CD4-positive, CD25-positive, alpha-beta regulatory T cell (primary cell): ENCODE results near the gene WFDC6. TPM values are rescaled to one million over a fixed set of nuclear protein-coding genes. Genes with fewer than 3 reads are reported as not detected.

Experiments used
- ATAC-seq, 2 donors: fragments of 150-1000 bp; cut with Tn5 transposase; one replicate each; pipeline ENCODE4 v1.10.0; 2021; ENCODE audit warnings: low read depth in 2 of 2, moderate number of reproducible peaks in 2 of 2, moderate library complexity in 1 of 2
- DNase-seq, 3 donors: peaks; one replicate each; pipeline versions ENCODE4 v3.0.0 to v3.0.0-alpha.2; 2012 to 2022; ENCODE audit warnings: mixed read lengths in 1 of 3
- H3K27ac ChIP-seq: one replicate; pipeline ENCODE4 v1.7.0; 2013; ENCODE audit warnings: mild to moderate bottlenecking, low read length; ENCODE audit not compliant: insufficient read depth, poor library complexity, severe bottlenecking
- H3K27me3 ChIP-seq: one replicate; pipeline ENCODE4 v1.7.0; 2013; ENCODE audit warnings: low read length; ENCODE audit not compliant: control insufficient read depth, insufficient read depth
- H3K36me3 ChIP-seq: one replicate; pipeline ENCODE4 v1.7.0; 2013; ENCODE audit warnings: mild to moderate bottlenecking, low read length, moderate library complexity; ENCODE audit not compliant: control insufficient read depth, insufficient read depth
- H3K4me1 ChIP-seq: 2 replicates; pipeline ENCODE4 v1.7.0; 2013; ENCODE audit warnings: mild to moderate bottlenecking, low read length; ENCODE audit not compliant: insufficient read depth, control insufficient read depth, poor library complexity, severe bottlenecking
- H3K4me3 ChIP-seq: one replicate; pipeline ENCODE4 v1.7.0; 2013; ENCODE audit warnings: low read depth, mild to moderate bottlenecking, low read length, moderate library complexity
- H3K9me3 ChIP-seq, 2 experiments: 1 replicate in 1 of 2; 2 replicates in 1 of 2; pipeline ENCODE4 v1.7.0; 2013; ENCODE audit warnings: low read length in 2 of 2, mild to moderate bottlenecking in 1 of 2, moderate library complexity in 1 of 2; ENCODE audit not compliant: control insufficient read depth in 2 of 2
- H3K27ac Mint-ChIP-seq, 3 donors: one replicate each; pipeline ENCODE4 v1.8.0; 2020 to 2022; ENCODE audit warnings: mild to moderate bottlenecking in 3 of 3, mixed read lengths in 3 of 3, moderate library complexity in 2 of 3
- H3K27me3 Mint-ChIP-seq: one replicate; pipeline ENCODE4 v1.8.0; 2022; ENCODE audit warnings: mild to moderate bottlenecking, mixed read lengths
- H3K36me3 Mint-ChIP-seq: one replicate; pipeline ENCODE4 v1.8.0; 2020; ENCODE audit warnings: mixed read lengths
- H3K4me1 Mint-ChIP-seq, 4 donors: one replicate each; pipeline ENCODE4 v1.8.0; 2020 to 2022; ENCODE audit warnings: mixed read lengths in 4 of 4, mild to moderate bottlenecking in 1 of 4
- H3K4me3 Mint-ChIP-seq, 4 donors: one replicate each; pipeline ENCODE4 v1.8.0; 2020 to 2022; ENCODE audit warnings: mild to moderate bottlenecking in 4 of 4, mixed read lengths in 4 of 4, moderate library complexity in 3 of 4
- H3K9me3 Mint-ChIP-seq, 7 donors: one replicate each; pipeline ENCODE4 v1.8.0; 2020 to 2022; ENCODE audit warnings: mixed read lengths in 7 of 7, mild to moderate bottlenecking in 3 of 7, moderate library complexity in 2 of 7
- polyA plus RNA-seq, 4 donors: library from polyadenylated mRNA; unstranded; fragments of 300-500 nt; fragmentation: Illumina TruSeq; gene quantifications; one replicate each; pipeline ENCODE4 v1.2.3, GENCODE V29; 2021
- total RNA-seq: library from RNA; stranded (reverse); gene quantifications from one replicate; pipeline ENCODE4 v1.2.3, GENCODE V29; 2022

Gene WFDC6
- total and polyA plus RNA-seq, 5 donors from 2014 or later, result not detected

DNA sequence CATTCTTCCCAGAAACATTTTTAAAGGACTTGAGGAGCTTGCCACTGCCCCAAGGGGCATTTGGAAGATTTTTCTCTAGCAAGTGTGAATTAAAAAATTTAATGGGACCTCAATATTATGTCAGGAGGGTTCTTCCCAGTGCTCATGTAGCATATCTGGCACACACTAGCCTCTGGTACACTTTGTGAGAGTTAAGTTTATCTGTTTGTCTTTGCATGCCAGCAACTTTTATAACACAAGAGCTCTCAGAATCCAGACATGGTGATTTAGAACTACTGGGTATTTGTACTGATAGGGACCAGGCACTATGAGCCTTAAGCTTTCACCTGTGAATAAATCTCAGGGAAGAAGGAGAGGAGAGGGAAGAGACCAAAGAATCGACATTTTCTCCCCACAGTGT lies 36.7 kb downstream of the WFDC6 start:
- Mint-ChIP-seq H3K27ac (no peak overlapping the region), H3K4me1 (peaks cover 0 to 2% (median 0%) of the 10 kb centered on the region in 4 donors), H3K9me3 (no peaks in the 10 kb centered on the region), H3K36me3 (no peaks in the 10 kb centered on the region), H3K4me3 (no peak overlapping the region), H3K27me3 (peaks cover 57% of the 10 kb centered on the region)
- H3K27me3 ChIP-seq, result peaks cover 17% of the 10 kb centered on the region
- no peaks in the 10 kb centered on the region for H3K36me3 ChIP-seq
- H3K9me3 ChIP-seq, result no peaks in the 10 kb centered on the region
- no peaks in the 10 kb centered on the region for H3K4me1 ChIP-seq
- ATAC-seq (no peak), DNase-seq (no peak)
- no peak overlapping the region for H3K27ac ChIP-seq
- no peak overlapping the region for H3K4me3 ChIP-seq

DNA sequence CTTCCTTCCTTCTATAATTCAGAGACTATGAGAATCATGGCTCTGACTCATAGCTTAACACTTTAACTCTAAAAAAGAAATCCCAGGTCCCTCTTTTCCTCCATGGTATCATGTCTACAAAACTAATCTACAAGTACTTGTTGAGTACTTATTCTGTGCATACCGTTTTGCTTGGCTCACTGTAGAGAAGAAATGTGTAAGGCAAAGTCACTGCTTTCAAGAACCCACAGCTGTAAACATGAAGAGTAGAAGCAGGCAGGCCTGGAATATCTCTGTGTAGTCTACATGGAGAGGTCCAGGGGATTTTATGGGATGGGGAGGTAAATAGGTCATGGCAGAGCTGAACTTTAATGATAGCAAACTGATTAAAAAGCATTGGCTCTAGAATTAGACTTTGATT lies 37.7 kb downstream of the WFDC6 start:
- no peaks in the 10 kb centered on the region for H3K9me3 Mint-ChIP-seq
- H3K27me3 Mint-ChIP-seq, result peaks cover 49% of the 10 kb centered on the region
- H3K9me3 ChIP-seq, result no peaks in the 10 kb centered on the region

DNA sequence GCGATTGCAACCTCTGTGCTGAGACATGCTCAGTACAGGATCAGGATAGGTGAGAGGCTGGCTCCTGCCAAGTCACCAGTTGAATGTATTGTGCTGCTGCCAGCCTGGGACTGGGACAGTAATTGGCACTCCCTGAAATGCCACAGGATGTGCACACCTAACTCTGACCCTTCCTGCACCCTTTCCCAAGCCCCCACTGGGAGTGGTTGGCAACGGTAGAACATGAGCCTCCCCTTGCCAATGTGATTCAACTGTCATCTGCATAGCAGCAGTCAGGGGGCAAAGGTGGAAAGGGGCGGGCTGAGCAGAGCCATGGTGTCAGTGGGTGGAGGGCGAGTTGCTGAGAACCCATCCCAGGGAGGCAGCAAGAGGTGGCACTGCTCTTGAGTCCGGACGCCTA lies 39.3 kb downstream of the WFDC6 start:
- ATAC-seq, result no peak
- no peak overlapping the region for H3K4me3 Mint-ChIP-seq

More for the DNA sequence above, 37.7 kb downstream of the WFDC6 start:
- Histone ChIP-seq H3K4me1 (no peaks in the 10 kb centered on the region), H3K27ac (no peak overlapping the region), H3K27me3 (peaks cover 17% of the 10 kb centered on the region), H3K36me3 (no peaks in the 10 kb centered on the region), H3K4me3 (no peak overlapping the region)
- Mint-ChIP-seq H3K27ac (no peak overlapping the region), H3K36me3 (no peaks in the 10 kb centered on the region), H3K4me3 (no peak overlapping the region), H3K4me1 (peaks cover 0 to 2% (median 0%) of the 10 kb centered on the region in 4 donors)
- ATAC-seq (no peak), DNase-seq (no peak)

DNA sequence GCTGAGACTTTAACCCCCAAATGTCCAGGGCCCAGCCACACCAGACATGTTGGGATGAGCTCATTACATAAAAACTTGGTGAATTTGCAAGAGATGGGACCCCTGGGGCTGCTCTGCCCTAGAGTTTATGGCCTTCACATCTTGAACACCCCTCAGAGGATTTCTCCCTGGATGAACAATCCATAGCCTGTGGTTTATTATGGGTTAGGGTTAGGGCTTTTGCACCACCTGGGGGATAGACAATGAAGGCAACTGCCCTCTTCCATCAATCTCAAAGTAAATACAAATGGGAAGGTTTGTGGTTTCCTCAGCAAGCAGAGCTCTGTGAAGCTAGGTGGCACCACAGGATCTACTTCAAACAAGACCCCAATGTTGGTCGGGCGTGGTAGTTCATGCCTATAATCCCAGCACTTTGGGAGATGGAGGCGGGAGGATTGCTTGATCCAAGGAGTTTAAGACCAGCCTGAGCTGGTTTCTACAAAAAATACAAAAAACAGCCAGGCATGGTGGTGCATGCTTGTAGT lies 41.2 kb downstream of the WFDC6 start:
- Mint-ChIP-seq H3K27ac (no peak overlapping the region), H3K4me1 (no peaks in the 10 kb centered on the region), H3K9me3 (peaks cover 0 to 1% (median 0%) of the 10 kb centered on the region in 7 donors), H3K27me3 (peaks cover 35% of the 10 kb centered on the region), H3K36me3 (no peaks in the 10 kb centered on the region), H3K4me3 (no peak overlapping the region)
- Histone ChIP-seq H3K27me3 (peaks cover 11% of the 10 kb centered on the region), H3K9me3 (no peaks in the 10 kb centered on the region), H3K4me3 (no peak overlapping the region), H3K27ac (no peak overlapping the region), H3K36me3 (no peaks in the 10 kb centered on the region), H3K4me1 (no peaks in the 10 kb centered on the region)
- no peak for DNase-seq
- ATAC-seq, result no peak

More for the DNA sequence above, 39.3 kb downstream of the WFDC6 start:
- Histone ChIP-seq H3K9me3 (no peaks in the 10 kb centered on the region), H3K27me3 (peaks cover 15% of the 10 kb centered on the region), H3K27ac (no peak overlapping the region), H3K4me1 (no peaks in the 10 kb centered on the region), H3K4me3 (no peak overlapping the region), H3K36me3 (no peaks in the 10 kb centered on the region)
- H3K27ac Mint-ChIP-seq, result no peak overlapping the region
- H3K27me3 Mint-ChIP-seq, result peaks cover 42% of the 10 kb centered on the region
- DNase-seq, result no peak
- no peaks in the 10 kb centered on the region for H3K4me1 Mint-ChIP-seq
- no peaks in the 10 kb centered on the region for H3K36me3 Mint-ChIP-seq
- H3K9me3 Mint-ChIP-seq, result peaks cover 0 to 1% (median 0%) of the 10 kb centered on the region in 7 donors

DNA sequence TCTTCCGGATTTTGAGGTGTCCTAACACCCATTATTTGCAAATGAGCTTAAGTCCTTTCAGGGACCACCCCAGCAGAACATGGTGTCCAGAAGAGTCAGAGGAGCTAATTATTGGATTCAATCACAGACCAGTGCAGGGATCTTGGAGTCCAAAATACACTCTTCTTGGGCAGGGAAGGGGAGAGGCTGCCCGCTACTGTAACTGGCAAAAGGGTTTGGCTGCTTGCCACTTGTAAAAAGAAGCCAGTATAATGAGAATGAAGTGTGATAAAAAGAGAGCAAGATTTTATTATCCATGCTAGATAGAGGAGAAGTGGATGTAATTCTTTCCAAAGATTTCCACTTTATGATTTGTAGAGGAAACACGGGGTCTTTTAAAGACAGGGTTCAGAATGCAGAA lies 43.1 kb downstream of the WFDC6 start:
- H3K4me1 Mint-ChIP-seq, result no peaks in the 10 kb centered on the region
- peaks cover 20% of the 10 kb centered on the region for H3K27me3 Mint-ChIP-seq
- no peak overlapping the region for H3K4me3 ChIP-seq
- no peaks in the 10 kb centered on the region for H3K4me1 ChIP-seq
- H3K27me3 ChIP-seq, result peaks cover 3% of the 10 kb centered on the region
- no peaks in the 10 kb centered on the region for H3K36me3 ChIP-seq
- no peaks in the 10 kb centered on the region for H3K36me3 Mint-ChIP-seq
- H3K9me3 ChIP-seq, result no peaks in the 10 kb centered on the region
- DNase-seq, result no peak
- no peak overlapping the region for H3K27ac ChIP-seq
- no peak for ATAC-seq
- peaks cover 0 to 6% (median 0%) of the 10 kb centered on the region in 7 donors for H3K9me3 Mint-ChIP-seq
- no peak overlapping the region for H3K27ac Mint-ChIP-seq
- H3K4me3 Mint-ChIP-seq, result no peak overlapping the region

DNA sequence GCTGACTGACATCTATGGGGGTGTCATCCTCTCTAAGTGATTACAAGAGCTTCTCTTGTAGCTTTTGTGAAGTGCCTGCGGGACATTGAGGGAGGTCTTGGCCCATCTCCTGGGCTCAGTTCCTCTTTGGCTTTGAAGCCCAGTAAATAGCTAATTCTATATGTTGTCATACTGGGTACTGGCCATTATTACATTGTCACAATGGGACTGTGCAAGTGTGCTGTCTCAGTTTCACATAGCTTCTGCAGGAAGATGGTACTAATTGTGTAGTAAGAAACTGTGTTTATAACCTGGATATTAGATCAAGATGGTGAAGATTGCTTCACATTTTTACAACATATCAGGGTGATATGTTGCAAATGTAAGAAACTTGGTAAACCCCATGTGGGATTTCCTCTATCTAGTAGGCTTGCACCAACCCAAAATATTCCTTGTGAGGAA lies 43.8 kb downstream of the WFDC6 start:
- H3K4me3 ChIP-seq, result no peak overlapping the region
- no peaks in the 10 kb centered on the region for H3K4me1 ChIP-seq
- no peaks in the 10 kb centered on the region for H3K9me3 ChIP-seq
- Mint-ChIP-seq H3K4me1 (no peaks in the 10 kb centered on the region), H3K9me3 (peaks cover 0 to 6% (median 0%) of the 10 kb centered on the region in 7 donors), H3K36me3 (no peaks in the 10 kb centered on the region), H3K27me3 (peaks cover 22% of the 10 kb centered on the region), H3K27ac (no peak overlapping the region), H3K4me3 (no peak overlapping the region)
- DNase-seq (no peak), ATAC-seq (no peak)
- H3K36me3 ChIP-seq, result no peaks in the 10 kb centered on the region
- no peak overlapping the region for H3K27ac ChIP-seq
- peaks cover 3% of the 10 kb centered on the region for H3K27me3 ChIP-seq

DNA sequence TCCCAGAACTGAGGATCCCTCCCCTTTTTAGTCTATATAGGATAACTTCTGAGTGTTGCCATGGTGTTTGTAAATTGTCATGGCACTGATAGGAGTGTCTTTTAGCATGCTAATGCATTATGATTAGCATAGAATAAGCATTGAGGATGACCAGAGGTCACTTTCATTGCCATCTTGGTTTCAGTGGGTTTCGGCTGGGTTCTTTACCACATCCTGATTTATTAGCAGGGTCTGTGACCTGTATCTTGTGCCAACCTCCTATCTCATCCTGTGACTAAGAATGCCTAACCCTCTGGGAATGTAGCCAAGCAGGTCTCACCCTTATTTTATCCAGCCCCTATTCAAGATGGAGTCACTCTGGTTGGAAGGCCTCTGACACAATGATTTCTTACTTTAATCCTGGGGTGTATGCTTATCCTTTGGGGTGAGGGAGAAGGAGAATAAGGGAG lies 50.2 kb downstream of the WFDC6 start:
- Mint-ChIP-seq H3K27me3 (peaks cover 45% of the 10 kb centered on the region), H3K36me3 (no peaks in the 10 kb centered on the region), H3K4me1 (no peaks in the 10 kb centered on the region), H3K27ac (peak overlapping the region in 1 of 3 donors; percentile 33), H3K4me3 (no peak overlapping the region), H3K9me3 (peaks cover 0 to 5% (median 0%) of the 10 kb centered on the region in 7 donors)
- peaks cover 3% of the 10 kb centered on the region for H3K27me3 ChIP-seq
- no peak for ATAC-seq
- H3K27ac ChIP-seq, result no peak overlapping the region
- no peaks in the 10 kb centered on the region for H3K36me3 ChIP-seq
- no peaks in the 10 kb centered on the region for H3K4me1 ChIP-seq
- no peaks in the 10 kb centered on the region for H3K9me3 ChIP-seq
- H3K4me3 ChIP-seq, result no peak overlapping the region
- DNase-seq, result no peak

DNA sequence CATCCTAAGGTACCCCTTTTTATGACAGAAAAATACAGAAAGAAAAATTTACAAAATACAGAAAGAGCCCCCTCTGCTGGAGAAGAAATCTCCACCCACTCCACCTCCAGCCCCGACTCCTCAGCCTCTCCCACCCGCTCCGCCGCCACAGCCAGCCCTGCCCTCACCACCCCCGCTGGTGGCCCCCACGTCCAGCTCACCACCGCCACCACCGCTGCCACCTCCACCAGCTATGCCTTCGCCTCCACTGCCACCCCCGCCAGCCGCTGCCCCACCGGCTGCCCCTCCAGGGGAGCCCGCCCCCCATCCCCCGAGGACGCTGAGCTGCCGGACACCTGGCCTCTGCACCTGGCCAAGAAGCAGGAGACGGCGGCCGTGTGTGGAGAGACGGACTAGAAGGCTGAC lies 52.0 kb downstream of the WFDC6 start:
- Mint-ChIP-seq H3K36me3 (no peaks in the 10 kb centered on the region), H3K9me3 (peaks cover 0 to 2% (median 0%) of the 10 kb centered on the region in 7 donors), H3K4me3 (no peak overlapping the region), H3K27me3 (peaks cover 54% of the 10 kb centered on the region), H3K27ac (no peak overlapping the region), H3K4me1 (no peaks in the 10 kb centered on the region)
- H3K27ac ChIP-seq, result no peak overlapping the region
- H3K27me3 ChIP-seq, result peaks cover 7% of the 10 kb centered on the region
- no peak for ATAC-seq
- no peak for DNase-seq
- no peaks in the 10 kb centered on the region for H3K9me3 ChIP-seq
- H3K4me1 ChIP-seq, result no peaks in the 10 kb centered on the region
- H3K36me3 ChIP-seq, result no peaks in the 10 kb centered on the region
- H3K4me3 ChIP-seq, result no peak overlapping the region
